Activated CD8-positive, alpha-beta memory T cell treated with anti-CD3 and anti-CD28 coated beads, Interleukin-2, amount 50 U/mL, for 1 hour (primary cell): ENCODE measurements around the gene EPN2.

Experiments used
- DNase-seq: peaks from one replicate; pipeline ENCODE4 v3.0.0-alpha.2; 2020; ENCODE audit errors: extremely low read depth

EPN2 gene

DNA sequence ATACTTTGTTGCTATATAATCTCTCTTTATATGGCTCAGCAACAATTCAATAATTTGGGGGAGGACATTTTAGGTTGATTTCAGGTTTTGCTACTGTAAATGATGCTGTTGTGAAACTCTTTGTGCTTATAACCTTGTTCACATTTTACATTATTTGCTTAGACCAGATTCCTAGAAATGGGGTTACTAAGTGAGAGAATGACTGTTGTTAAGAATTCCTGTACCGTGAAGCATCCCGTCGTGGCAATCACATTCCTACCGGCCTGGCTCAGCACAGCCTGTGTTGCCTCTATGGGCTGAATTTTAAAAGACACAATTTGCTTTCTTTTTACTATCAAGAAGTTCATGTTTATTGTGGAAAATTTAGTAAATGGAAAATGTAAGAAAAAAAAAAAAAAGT lies 94.0 kb downstream of the EPN2 start:
- no peak for DNase-seq

DNA sequence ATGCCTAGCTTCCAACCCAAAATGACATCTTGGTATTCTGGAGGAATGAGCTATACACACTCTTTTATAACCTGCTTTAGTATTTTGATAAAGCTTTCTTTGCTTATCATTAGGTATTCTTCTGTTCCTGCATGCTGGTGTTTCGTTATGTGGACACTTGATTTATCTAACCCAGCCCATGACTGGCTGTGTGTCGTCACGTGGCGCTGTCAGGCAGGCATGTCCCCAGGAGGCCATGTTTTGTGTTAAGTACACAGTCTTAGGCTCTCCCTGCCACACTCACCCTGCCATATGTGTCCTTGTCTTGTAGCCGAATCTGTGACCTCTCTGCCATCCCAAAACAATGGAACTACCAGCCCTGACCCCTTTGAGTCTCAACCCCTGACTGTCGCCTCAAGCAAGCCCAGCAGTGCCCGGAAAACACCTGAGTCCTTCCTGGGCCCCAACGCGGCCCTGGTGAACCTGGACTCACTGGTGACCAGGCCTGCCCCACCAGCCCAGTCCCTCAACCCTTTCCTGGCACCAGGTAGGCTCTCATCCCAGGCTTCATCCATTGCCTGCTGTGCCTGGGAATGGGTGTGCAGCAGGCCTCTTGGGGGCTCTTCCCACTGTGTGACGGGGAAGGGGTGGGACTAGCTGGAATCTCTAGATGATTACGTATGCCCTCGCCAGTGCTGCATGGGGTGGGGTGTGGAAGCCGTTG lies 94.5 kb downstream of the EPN2 start:
- DNase-seq: no peak

DNA sequence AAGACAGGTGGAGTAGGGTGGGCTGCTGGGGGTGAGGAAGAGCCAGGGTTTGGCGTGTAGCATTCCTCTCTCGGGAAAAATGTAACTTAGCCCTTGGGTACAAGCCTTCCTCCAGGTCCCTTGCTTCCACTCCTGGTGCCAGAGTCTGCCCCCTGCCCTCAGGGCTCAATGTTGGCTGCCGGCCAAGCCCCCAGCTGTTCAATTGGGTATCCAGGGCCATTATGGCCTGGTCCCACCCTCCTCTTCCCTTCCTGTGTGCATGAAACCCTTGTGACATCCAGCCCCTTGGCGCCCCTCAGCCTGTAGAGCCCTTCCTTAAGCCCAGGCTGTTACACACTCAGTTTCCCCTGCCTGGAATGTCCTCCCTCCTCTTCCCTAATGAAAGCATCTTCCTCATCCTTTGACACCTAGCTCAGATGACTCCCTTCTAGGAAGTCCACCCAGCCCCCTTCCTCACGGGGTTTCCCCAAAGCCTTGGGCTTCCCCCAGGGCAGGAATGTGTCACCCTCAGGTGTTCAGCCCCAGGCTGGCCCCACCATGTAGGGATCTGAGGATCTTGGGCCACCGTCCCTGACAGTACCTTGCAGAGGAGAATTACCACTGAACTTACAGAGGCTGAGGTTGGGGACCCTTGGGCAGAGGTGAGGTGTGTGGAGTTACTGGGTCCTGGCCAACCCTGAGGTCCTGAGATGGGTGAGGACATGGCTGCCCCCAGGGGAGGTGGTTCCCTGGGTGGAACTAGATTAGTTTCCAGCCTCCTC lies 95.4 kb downstream of the EPN2 start:
- no peak for DNase-seq

DNA sequence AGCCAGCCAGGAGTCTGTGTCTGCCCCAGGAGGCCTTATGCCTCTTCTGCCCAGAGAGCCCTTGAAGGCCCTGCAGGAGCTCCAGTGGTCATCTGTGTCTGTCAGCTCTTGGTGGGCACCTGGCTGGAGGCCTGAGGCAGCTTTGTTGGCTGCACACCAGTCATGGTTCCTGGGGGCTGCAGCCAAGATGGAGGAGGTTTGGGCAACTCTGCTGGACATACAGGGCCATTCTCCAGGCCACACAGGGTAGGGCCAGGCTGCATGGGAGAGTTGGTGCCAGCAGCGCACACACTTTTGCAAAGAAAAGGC lies 95.9 kb downstream of the EPN2 start:
- DNase-seq: no peak

DNA sequence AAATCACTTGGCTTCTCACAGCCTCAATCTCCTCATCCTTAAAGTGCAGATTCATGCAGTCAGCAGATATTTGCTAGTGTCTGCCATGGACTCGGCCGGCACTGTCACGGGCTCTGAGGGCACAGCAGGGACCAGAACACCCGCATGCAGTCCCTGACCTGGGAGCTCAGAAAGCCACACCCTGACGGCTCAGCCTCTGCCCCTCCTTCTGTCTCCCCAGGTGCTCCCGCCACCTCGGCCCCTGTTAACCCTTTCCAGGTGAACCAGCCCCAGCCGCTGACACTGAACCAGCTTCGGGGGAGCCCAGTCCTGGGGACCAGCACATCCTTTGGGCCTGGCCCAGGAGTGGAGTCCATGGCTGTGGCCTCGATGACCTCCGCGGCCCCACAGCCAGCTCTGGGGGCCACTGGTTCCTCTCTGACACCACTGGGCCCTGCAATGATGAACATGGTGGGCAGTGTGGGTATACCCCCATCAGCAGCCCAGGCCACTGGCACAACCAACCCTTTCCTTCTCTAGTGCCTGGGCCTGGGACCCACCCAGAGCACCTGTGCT lies 96.6 kb downstream of the EPN2 start:
- DNase-seq: no peak

DNA sequence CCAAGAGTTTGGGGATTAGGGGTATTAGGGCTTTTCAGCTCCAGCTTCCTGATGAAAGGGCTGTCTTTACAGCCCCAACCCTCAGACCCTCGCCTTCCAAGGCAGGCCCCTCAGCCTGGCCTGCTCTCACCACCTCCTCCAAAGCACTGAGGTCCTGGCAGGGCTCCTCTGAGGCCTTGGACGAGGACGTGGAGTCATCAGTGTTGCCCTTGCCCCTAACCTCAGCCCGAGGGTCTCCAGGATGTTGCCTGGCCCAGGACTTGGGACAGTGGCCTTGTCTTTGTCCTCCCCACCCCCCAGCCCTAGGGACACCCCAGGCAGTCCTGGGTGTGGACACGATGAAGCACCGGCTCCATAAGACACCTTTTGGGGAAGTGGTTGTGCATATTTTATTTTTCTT lies 97.2 kb downstream of the EPN2 start:
- no peak for DNase-seq

DNA sequence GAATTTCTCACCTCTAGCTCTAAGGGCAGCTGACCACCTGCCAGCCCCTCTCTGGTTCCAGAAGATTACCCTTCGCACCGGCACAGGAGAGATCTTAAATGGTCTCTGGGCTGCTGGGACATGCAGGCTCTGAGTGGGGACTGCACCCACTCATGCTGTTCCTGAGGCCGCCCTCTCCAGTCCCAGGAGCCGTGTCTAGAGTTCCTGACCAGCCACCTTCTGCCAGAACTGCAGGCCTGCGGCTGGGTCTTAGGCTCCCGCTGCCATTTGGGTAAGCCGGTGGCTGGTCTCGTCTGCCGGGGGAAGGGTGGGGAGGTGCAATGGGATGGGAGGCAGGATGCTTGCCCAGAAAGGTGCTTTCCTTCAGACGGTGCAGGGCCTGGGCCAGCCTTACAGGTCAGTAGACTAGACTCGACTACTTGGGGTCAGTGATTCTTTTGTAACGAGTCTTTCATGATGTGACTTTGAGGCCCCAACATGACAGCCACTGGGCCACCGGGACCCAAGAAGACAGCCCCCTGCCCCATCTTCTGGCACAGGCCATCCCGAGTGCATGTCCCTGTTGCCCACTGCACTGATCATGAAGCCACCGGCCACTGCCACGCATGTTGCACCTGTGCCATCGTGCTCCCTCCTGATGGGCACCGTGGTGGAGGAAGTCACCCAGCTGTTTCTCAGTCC lies 98.9 kb downstream of the EPN2 start:
- DNase-seq: no peak

DNA sequence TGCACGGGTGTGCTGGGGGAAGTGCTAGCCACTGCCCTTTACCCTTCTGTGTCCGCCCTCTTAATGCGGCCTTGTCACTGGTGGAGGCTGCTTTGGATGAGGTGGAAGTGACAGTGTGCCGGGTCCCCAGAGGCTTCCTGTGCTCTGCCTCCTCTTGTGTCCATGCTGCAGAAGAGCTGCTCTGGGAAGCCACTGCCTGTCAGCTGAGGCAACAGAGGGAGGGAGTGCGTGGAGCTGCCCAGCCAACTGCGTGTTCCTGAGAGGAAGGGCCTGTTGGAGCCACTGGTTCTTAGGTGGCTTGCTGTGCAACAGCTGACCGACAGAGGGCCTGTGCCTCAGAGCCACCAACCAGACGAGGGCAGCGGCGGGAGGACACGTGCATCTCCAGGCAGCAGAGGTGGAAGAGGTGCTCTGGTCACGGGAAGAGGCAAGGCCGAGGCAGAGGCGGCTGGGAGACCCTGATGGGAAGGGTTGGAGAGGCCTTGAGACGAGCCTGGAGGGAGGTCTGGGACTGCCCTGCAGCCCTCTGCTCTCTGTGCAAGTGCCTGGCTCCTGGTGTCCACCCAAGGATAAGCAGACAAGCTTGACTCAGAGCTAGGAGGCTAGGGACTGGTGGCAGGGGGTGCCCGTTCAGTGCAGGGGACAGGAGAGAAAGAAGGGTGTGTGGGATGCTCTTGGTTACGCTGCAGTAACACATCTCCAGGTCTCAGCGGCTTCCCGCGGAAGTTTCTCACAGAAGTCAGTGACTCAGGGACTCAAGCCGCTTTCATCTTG lies 100.0 kb downstream of the EPN2 start:
- DNase-seq: no peak

DNA sequence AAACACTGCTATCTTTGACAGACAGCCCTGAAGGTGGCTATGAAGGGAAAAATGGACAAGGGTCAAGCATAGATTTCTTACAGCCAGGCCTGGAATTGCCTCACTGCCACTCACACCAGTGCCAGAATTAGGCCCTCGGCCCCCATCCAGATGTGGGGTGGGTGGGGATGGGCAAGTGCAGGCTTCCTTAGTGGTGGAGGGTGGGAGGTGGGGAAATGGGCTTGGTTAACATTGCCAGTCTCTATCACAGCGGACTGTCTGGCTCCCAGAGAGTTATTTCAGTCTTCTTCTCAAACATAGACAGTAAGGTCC lies 100.5 kb downstream of the EPN2 start:
- DNase-seq: no peak

DNA sequence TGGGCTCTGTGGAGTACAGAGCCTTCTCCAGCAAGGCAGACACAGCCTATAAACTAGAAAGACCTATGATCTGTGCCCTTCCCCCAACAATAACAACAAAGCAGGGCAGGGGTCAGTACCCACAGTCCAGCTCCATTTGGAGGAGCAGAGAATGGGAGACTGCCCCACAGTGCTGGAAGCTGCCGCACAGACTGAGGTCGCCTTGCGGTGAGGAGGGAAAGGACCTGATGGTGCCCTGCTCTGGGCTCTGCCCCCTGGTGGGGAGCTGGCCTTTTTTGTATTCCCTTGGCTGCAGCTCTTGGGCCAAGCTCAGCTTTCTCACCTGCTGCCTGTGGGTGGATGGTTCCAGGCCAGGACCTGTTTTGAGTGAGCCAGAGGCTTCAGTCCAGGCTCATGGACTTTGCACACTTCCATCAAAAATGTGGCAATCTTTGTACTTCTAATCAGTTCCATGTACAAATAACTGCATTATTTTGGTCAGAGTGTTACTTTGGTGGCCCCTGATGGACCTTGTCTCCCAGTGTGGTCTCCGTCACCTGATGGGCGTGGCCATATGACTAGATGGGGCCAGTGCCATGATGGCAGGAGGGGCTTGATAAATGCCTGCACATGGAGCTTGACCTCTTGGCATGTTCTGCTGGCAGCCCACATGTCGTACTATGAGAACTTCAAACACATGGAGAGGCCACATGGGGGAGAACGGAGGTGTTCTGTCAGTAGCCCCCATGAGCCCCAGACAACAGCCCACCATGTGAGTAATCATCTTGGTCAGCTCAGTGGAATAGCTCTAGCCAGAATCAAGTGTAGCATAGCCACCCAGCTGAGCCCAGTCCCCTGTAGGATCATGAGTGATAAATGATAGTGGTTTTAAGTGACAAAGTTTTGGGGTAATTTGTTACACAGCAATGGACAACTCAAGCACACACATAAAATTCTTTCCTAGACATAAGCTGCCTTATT lies 101.1 kb downstream of the EPN2 start:
- no peak for DNase-seq

DNA sequence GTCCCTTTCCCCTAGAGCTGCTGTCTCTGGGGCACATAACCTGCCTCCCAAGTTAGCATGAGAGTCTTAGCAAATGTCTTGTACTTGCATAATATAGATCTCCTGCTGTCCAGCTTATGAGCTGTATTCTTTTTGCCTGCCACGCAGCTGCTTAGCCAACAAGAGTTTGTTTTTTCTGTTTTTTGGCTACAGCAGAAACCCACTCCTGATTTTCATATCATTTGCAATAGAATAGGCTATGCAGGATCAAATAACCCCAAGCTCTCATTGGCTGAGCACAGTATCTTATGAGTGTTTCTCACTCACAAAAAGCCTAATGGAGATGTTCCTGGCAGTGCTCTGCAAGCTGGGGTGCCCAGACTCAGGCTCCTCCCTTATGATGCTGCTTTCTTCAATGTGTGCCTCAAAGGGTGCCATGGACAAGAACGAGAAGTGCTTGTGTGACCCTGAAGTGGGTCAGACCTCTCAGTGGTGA lies 102.2 kb downstream of the EPN2 start:
- DNase-seq: no peak

DNA sequence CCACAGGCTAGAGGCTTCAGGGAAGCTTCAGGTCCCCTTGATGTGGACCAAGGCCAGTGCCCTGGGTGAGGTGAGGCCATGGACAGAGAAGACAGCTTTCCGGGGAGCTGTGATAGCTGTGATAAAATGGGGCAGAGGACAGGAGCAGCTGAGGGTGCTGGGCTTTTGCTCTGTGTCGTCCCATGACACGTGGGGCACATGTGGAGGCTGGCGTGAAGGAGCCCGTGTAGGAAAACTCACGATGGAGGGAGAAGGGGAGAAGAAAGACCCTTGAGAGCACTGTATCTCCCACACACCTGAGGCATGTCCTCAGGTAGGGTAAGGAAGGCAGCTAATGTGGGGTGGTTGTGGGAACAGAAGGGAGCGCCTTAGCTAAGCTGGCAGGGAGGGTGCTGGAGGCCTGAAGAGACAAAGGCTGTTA lies 104.1 kb downstream of the EPN2 start:
- no peak for DNase-seq

DNA sequence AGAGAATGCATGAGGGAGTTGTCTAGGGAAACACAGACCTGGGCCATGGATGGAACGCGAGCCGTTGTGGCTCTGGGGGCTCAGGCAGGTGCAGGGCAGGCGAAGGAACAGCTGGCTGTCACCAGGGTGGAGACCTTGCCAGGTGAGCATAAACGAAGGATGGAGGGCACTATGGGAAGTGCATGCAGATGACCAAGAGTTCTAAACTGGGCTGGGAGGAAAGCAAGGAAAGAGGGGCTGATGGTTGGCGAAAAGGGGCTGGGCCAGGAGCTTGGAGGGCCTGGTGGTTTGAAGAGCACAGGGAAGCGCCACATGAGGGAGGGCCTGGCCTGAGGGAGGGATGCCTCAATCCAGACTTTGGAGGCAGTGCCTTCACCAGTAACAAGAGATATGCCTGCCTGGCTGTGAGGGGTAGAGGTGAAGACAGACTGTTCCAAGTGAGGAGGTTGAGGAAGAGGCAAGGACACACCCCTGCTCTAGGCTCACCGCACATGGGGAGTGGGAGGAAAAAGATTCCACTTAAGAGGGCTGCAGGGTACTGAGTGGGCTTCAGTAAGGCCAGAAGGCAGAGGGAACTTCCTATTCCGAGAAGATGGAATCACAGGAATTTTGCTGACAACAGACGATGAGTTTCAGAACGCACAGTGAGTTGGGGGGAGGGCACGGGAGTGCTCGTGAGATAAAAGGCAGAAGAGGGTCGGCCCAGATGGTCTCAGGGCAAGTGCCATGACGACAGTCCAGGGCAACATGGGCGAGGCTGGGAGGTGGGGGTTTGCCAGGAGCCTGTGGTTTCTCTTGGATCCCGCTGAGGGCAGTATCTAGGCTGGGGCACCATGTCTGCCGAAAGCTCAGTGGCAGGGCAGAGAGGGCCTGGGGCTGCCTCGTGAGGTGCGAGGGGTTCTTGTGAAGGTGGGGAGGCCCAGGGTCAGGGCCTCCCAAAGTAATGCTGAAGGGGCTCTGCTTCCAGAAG lies 104.8 kb downstream of the EPN2 start:
- no peak for DNase-seq

DNA sequence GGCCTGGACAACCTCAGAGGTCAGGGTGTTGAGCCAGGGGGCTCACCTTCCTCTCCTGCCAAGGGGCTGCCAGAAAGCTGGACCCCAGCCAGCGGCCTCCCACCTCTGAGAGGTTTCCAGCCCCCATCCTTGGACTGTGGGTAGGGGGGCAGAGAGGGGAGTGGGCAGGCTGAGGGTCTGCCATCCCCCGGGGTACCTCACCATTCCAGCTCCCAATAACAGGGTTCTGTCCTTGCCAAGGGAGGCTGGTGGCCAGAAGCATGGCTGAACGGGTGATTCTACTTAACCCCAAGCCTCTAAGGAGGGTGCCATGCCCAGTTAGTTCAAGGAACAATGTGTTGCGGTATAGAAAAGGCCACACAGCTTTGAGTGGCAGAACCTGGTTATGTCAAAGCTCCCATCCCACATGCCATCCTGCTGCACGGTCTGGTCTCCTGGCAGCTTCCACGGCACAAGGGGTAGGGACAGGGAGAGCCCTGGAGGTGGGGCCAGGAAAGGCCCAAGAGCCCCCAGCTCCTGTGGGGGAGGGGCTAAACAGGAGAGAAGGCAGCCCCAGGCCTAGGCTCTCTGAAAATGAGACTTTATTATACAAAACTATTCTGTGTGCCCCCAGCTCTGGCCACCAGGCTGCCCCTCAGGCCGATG lies 105.6 kb downstream of the EPN2 start:
- no peak for DNase-seq

DNA sequence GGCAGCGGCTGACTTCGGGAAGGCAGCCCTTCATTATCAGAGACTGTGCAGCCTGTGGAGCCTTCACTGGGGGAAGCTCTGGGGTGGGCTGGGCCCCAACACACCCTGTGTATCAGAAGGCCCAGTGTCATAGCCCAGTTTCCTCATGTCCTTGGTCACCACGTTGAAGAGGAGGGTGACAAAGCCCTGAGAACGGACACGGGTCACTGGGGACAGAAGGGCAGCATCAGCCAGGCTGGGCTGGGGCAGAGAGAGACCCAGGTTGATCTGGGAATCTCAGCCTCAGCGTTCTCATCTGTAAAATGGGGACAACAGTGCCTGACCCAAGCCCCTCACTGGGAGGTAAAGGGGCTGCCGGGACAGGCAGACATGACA lies 106.1 kb downstream of the EPN2 start:
- no peak for DNase-seq

DNA sequence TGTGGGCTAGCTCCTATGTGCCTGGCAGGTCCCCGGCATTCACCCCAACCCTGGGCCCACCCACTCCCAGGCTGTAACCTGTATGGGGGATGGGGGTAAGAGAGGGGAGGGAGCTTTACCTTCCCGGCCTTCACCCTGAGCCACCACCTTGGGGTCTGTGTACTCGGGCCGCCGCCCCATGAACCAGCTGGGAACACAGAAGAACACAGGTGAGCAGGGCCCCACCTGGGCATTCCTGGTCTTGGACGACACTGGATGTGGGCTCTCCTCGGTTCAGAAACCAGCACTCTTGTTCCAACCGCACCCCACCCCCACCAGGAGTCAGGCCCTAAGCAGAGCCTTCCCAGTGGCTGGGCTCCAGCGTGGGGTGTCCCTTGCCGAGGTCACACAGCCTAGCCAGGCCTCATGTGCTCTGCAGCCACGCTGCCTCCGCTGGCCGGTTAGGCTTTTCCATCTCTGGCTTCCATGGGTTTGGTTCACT lies 106.5 kb downstream of the EPN2 start:
- DNase-seq: no peak

DNA sequence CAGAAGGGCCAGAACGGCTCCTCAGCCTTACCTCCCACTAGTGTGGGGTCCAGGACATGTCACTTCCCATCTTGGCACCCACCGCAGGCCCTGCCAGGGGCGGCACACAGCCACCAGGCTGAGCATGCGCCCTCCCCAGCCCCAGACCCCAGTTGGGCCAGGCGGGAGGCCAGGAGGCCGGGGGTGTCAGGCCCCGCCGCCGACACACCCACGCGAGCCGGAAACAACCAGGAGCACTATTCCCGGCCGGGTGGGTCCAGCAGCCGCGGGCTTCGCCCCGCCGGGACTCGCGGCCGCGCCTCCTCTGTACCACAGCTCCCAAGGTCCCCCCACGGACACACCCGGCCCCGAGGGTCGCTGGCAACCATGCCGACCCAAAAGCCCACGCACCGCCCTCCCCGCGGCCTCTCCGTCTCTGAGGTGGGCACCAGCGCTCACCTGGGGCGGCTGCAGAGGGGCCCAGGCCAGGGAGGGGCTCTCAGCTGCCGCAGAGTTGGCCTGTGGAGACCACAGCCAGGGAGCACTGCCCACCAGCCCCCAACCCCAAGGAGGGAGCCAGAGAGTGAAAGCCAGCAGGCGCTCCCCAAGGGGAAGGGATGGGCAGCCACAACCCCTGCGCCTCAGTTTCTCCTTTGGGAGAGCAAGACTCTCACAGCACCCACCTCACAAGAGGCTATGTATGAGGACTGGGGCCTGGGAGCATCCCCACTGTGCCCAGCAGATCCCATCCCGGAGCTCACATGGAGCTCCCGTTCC lies 107.3 kb downstream of the EPN2 start:
- DNase-seq: no peak

DNA sequence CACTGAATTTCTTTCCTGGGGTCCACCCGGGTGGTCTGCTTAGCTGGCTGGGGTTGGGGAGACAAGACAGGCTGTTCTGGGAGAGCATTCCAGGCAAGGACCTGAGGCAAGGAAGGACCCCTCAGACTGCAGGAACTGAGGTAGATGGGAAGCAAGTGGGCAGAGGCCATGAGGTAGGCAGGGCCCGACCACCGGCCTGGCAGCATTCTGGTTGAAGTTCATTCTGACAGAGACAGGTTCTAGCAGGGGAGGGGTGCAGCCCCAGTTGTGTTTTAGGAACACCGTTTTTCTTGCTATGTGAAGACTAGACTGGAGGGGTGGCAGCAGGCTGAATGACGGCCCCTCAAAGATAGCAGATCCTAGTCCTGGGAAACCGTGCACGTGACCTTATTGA lies 107.9 kb downstream of the EPN2 start:
- no peak for DNase-seq
